Breast epithelium (tissue), 3 donors: ENCODE results near the gene CCSER1.

Source experiments
- CTCF ChIP-seq, 3 donors: fragments of 450-650 bp; IDR thresholded peaks; one replicate each; pipeline ENCODE4 v1.5.1; 2016 to 2017; ENCODE audit warnings: antibody characterized with exemption in 3 of 3, mild to moderate bottlenecking in 3 of 3, moderate library complexity in 3 of 3
- POLR2A ChIP-seq: fragments of 450-650 bp; IDR thresholded peaks from one replicate; pipeline ENCODE4 v1.6.1; 2016; ENCODE audit warnings: antibody characterized with exemption, mild to moderate bottlenecking, moderate library complexity

DNA sequence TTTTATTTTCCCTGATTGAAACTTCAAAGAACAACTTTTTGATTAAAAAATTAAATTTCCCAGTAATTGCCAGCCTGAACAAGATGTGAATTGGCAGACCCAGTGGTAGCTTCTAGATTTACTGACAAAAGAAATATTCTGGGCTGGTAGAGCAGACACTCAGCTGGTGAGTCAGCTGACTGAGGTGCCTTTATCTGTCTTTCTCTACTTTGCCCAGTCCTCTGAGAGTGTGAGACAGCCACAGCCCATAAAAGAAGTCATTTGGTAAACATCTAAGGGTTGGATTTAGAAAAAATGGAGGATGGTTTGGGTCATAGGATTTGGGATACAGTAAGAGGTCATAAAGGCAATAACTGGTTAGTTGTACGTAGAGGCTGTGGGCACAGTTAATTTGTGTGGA is 54.5 kb downstream of the CCSER1 start:
- TF ChIP-seq CTCF (IDR thresholded peaks at IDR 0.05) (no peak), POLR2A (no peak)
